Hepatic stellate cell (primary cell): ENCODE results near the gene HYOU1.
"Not testable (repeated sequence)": the region's sequence is repeated elsewhere in the genome, so short reads cannot be mapped to it uniquely, and the experiment has no call there.

Source experiments
- DNase-seq: peaks from one replicate; pipeline ENCODE4 v3.0.0; 2011; ENCODE audit warnings: low spot score

HYOU1 gene

DNA sequence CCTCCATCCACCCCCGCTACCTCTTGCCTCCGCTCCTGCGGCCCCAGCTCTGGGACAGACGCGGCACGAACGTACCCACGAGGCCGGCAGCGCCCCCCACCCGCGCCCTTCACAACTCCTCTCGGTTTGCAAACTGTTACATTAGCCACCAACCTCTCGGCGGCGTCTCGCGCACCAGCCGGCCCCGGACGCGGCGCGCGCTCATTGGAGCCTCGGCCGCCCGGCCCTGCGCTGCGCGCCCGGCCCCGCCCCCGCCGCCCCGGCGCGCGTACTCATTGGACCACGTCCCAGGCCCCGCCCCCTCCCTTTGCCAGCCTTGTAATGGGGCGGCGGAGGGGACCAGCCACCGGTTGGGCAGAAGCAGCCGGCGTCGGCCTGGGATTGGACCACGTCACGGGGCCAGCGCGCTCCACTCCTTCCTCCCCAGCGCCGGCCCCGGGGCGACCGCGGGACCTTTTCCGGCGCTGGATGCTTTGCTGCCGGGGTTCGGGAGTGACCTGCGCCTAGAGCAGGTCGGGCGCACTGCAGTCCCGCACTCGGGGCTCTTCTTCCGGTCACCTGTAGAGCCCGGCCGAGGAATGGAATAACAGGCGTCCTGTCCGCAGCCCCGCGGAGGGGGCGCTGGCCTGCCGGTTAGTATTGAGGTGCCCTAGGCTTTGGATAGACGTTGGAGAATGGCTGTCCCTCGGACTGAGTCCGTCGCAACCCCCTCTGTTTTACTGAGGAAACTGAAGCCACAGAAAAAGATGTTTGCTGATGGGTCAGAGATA lies at the start of gene HYOU1:
TSS of gene HYOU1 (minus strand) at position 206 of the 770 bp plus-strand sequence. CDS start 1,045 bp downstream, outside the sequence.
- peak; percentile 98 for DNase-seq

DNA sequence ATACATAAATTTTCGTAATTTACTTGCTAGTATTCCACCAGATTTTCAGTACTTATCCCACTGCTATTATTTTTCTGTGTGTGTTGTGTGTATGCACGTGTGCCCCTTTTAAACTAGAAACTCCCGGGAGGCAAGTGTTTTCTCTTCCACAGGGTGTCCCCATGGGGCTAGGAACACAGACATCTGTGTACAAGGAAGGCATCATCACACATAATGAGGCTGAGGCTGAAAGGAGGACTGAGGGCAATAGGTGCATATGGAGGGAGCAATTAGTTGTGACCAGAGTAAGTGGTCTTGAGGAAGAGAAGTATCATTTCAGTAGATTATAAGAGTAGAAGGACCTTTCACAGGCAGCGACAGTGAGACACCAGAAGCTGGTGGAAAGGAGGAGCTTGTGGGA lies 46.8 kb upstream of the HYOU1 start:
- no peak for DNase-seq

- not testable (repeated sequence) for DNase-seq
These were observed 46.2 kb upstream of the HYOU1 start for GRCh38 chr11:119103161-119103664.

DNA sequence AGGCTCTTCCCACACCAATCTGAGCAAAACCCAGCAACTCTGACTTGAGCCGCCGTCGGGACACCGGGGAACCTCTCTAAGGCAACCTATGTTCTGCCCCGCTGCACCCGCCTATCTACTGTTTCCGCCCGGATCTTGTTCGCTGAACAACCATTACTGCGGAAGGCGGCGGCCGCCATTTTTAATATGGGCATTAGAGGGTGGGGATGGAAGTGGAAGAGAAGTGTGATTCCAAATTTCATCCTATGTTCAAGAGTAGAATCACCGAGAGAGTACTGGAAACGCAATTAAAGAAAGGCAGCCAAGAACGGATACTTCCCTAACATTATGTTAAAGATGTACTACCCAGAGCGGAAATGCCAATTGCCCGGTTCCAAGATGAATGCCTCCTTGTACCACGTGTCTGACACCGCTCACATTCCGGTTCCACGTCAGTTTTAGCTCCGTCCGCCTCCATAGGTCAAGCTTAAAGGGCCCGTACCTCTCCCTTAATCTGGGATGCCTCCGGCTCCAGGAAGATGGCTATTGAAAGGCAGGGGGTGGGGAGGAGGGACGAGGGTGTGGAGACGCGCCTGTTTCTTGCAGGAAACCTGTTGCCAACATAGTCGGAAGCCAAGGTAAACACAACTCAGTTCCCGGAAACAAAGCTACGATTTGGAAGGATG lies 44.9 kb upstream of the HYOU1 start, which contains the start of gene DPAGT1:
TSS of gene DPAGT1 (minus strand) at position 95 of the 665 bp plus-strand sequence. CDS start 198 bp downstream, outside the sequence.
- DNase-seq = peak; percentile 87

DNA sequence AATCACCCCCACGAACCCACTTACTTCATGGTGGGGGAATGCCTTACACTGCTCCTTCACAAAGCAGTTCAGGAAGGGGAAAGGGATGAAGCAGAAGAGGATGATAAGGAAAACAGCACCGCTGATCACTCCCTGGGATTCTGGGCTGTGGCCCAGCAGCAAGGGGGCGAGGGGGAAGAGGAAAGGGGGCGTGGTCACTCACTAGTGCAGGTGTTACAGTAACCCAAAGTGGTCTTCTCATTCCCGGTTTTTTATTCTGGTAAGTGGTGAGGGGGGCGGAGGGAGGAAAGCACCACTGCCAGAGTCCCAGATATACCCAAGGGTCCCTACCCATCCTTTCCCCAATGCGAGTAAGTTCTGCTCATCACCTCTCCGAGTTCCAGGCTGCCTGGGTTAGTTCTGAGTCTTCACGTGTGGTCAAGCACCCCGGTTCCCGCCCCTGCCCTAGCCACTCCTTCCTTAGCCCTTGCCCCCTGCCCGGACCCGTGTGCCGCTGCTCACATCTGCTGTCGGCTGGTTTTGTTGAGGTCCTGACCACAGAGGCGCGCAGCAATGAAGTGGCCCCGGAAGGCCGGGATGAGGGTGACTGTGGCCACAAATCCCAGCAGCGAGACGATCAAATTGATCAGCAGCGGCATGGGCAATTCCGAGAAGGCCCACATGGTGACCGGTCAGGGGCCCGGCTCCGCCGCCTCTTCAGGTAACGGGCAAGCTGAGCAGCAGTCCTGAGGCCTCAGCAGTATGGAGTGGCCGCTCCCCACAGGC lies 44.2 kb upstream of the HYOU1 start:
- peak; percentile 40 for DNase-seq

DNA sequence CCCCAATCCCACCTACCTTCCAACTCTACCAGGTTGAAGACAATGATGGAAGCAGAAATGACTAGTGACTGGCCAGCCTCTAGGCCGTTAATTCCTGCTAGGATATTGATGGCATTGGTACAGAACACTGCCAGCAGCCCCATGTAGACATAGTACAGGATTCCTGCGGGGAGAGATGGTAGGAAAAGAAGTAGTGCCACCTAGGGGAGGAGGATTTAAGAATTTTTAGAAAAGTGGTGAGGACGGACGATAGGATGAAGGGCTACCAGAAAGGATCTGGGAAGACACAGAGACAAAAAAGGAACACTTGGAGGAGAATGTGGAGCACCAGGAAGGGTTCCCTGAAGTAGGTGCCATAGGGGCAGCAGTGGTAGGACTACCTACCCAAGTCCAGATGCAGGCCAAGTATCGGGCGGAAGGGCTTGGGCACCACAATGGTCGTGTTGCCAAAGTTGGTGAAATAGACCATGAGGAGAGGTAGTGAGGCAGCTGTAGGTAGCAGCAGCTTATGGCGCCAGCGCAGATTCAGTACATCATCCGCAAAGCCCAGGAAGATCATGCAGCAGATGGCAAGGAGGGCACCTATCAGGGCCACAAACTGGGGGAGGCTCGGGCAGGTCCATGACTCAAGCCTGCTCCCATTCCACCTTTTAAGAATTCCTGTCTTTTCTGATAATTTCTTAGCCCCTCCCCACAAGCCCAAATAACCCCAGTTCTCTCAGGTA lies 43.4 kb upstream of the HYOU1 start:
- peak; percentile 51 for DNase-seq

GRCh38 chr11:119099711-119100110 lies 42.7 kb upstream of the HYOU1 start:
- DNase-seq = no peak

GRCh38 chr11:119095066-119095880 lies 38.3 kb upstream of the HYOU1 start:
- DNase-seq = peak; percentile 100

- peak; percentile 66 for DNase-seq
These were observed 37.7 kb upstream of the HYOU1 start for GRCh38 chr11:119094816-119095065.

- peak; percentile 37 for DNase-seq
These were observed 37.2 kb upstream of the HYOU1 start for GRCh38 chr11:119093942-119094815.

- DNase-seq = no peak
These were observed 36.2 kb upstream of the HYOU1 start for GRCh38 chr11:119092880-119093842.

DNA sequence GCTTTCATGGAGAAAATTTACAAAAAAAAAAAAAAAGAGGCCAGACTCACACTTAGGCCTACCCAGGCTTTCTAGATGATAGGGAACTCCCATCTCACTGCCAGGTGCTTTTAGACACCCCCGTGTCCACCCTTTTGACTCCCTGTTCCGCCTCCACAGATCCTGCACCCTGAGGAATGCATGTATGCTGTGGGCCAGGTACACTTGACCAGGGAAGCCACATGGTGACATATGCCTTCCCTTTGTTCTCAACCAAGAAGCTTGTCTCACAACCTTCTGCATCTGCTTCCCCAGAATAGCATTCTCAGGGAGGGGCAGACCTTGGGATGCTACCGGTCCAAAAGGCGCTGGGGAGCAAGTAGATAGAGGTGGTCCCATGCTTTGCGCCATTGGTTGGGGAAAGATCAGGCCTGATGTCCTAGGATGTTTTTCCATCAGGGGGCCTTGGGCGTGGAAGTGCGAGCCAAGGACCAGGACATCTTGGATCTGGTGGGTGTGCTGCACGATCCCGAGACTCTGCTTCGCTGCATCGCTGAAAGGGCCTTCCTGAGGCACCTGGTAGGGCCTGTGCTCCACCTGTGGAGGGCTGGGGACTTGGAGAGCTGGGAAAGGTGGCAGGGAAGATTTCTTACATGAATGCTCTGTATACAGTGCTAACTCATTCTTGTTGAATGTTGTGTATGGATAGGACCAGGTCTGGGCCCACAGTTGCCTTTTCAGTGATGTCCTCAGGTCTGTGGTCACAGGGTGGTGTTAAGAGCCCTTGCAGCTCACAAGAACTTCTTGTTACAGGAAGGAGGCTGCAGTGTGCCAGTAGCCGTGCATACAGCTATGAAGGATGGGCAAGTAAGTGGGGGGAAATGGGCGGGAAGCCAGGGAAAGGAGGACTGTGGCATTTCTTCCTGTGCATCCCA lies 35.2 kb upstream of the HYOU1 start:
- DNase-seq = no peak

- no peak for DNase-seq
These were observed 34.2 kb upstream of the HYOU1 start for GRCh38 chr11:119091178-119091577.

DNA sequence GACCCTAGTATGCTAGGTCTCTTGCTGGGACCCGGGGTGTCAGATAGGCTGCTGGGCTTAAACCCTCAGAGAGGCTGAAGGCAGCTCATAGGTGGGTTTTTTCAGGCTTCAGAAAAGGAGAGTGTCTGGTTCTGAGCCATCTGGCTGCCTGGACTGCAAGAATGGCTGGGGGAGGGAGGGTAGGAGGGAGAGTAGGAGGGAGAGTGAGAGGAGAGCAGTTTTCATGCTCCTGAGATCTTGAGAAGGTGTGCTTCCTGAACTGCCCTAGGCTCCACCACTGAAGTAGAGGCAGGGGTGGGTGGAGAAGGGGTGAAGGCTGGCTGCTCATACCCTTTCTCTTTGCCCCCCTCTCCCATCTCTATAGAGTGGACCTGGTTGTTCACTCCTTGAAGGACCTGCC lies 32.3 kb upstream of the HYOU1 start:
- DNase-seq = no peak

GRCh38 chr11:119088406-119088805 lies 31.4 kb upstream of the HYOU1 start:
- DNase-seq = no peak

GRCh38 chr11:119087747-119088241 lies 30.8 kb upstream of the HYOU1 start:
- no peak for DNase-seq

DNA sequence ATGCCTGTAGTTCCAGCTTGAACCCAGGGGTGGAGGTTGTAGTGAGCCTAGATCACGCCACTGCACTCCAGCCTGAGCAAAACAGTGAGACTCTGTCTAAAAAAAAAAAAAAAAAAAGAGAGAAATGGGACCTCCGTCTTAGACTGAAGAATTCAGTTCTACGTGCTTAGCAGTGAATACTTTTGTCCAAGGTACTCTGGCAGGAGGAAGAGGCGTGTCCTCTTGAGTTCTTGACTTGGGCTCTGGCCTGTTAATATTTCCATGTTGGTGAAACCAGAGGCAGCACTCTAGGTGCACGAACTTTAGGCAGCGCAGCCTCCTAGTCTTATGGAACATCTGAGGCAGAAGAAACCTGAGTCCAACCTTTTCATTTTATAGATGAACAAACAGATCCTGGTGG lies 30.1 kb upstream of the HYOU1 start:
- DNase-seq = no peak

DNA sequence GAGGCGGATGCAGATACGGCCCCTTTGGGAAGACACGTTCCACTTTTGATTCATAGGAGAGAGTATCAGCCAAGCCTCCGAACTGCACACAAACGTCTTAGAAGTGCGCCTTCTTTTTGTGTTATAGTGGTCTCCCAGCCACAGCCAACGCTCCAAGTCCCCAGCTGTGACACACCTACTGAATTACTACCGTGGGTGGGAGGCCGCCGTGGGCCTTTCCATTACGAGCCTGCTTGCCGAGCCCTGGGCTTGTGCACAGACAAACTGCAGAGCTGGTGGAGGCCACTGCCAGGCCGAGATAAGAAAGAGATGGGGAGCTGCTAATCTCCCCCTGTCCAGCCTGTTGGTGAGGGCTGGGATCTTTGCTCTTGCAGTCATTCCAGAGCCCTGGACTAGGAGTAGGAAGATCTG lies 28.4 kb upstream of the HYOU1 start:
- peak; percentile 20 for DNase-seq
